ENCODE data around the gene RPL22.

The RPL22 gene

GRCh38 chr1:6154525-6155319 lies 44.7 kb downstream of the RPL22 start:
- TF ChIP-seq ZFX (IDR thresholded peaks at IDR 0.05), result no peak
- TF ChIP-seq CTCF (conservative IDR thresholded peaks at IDR 0.05), result no peak
- no peak overlapping the region for H3K27ac ChIP-seq

DNA sequence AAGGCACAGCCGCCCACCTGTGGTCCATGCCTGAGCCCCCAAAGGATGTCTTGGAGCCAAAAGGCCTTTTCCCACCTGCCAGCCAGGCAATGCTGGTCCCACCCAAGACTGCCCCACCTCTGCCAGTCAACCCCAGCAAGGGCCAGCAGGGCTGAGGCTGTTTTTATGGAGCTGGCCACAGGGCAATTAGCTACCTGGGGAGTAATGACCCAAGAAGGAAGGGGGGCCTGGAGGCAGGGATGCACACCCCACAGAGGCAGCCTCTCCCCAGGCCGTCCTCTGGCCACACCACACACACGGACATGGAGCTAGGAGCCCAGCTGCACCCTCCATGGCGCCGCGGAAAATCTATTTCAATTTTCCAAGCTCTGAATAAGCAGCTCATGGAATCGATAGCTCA lies 46.5 kb downstream of the RPL22 start:
- no peak overlapping the region for H3K27ac ChIP-seq
- no peak for TF ChIP-seq ZFX (IDR thresholded peaks at IDR 0.05)
- no peak for TF ChIP-seq CTCF (conservative IDR thresholded peaks at IDR 0.05)

DNA sequence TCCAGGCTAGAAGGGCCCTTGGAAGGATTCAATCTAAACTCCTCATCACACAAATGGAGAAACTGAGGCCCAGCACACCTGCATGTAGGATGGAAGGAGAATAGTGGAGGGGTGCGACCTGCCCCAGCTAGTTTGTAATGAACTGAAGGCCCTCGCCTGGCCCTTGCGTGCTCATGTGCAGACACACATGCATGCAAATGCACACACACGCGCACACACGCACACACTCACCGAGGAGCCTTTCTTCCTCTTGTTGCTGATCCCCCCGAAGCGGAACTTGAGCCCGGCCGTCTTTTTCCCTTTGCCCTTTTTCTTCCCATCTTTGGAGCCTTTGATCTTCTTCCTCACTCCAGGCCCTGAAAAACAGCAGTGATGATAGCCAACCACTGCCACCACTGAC lies 47.2 kb downstream of the RPL22 start:
- no peak for TF ChIP-seq CTCF (conservative IDR thresholded peaks at IDR 0.05)
- TF ChIP-seq ZFX (IDR thresholded peaks at IDR 0.05), result no peak

GRCh38 chr1:6151291-6151822 lies 48.0 kb downstream of the RPL22 start:
- no peak for TF ChIP-seq CTCF (conservative IDR thresholded peaks at IDR 0.05)
- H3K27ac ChIP-seq, result no peak overlapping the region

More for the DNA sequence above, 47.2 kb downstream of the RPL22 start:
- no peak overlapping the region for H3K27ac ChIP-seq

DNA sequence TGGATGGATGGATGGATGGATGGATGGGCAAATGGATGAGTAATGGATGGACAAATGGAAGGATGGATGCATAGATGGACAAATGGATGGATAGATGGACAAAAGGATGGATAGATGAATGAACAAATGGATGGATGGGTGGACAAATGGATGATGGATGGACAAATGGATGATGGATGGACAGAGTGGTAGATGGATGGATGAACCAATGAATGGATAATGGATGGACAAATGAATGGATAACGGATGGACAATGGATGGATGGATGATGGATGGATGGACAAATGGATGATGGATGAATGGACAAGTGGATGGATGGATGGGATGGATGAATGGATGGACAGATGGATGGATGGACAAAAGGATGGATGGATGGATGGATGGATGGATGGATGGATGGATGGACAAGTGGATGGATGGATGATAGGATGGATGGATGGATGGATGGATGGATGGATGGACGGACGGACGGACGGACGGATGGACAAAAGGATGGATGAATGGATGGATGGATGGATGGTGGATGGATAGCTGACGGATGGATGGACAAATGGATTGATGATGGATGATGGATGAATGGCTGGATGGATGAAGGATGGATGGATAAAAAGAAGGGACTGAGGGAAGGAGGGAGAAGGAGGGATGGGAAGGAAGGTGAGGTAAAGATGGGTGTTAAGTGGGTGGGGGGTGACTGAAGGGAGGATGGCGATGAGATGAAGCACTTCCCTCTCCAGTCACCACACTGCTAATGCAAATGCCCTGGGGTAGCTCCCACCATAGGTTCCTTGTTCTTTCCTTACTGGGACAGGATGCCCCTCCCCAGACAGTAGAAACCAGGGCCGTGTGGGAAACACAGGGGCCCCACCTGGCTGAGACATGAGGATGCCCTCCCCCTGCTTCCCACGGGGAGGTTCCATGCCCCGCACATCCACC lies 49.1 kb downstream of the RPL22 start:
- H3K27ac ChIP-seq, result no peak overlapping the region
- no peak for TF ChIP-seq ZFX (IDR thresholded peaks at IDR 0.05)
- no peak for TF ChIP-seq CTCF (conservative IDR thresholded peaks at IDR 0.05)

GRCh38 chr1:6149597-6149996 lies 49.8 kb downstream of the RPL22 start:
- no peak overlapping the region for H3K27ac ChIP-seq
- no peak for TF ChIP-seq ZFX (IDR thresholded peaks at IDR 0.05)
- no peak for TF ChIP-seq CTCF (conservative IDR thresholded peaks at IDR 0.05)
